Upper lobe of left lung (tissue), 4 donors: ENCODE measurements around the gene ITSN1.

Experiments
- CTCF ChIP-seq, 6 experiments: fragments of 450-650 bp in 4 of 6; fragments of 200-600 bp in 2 of 6; sonication (generic) in 2 of 6; IDR thresholded peaks; one replicate each; pipeline ENCODE4 v1.5.1; 2016 to 2019; ENCODE audit warnings: antibody characterized with exemption in 6 of 6
- POLR2AphosphoS5 ChIP-seq, 2 donors: sonication (generic); formaldehyde crosslinking; IDR thresholded peaks; one replicate each; pipeline ENCODE4 v1.5.1; 2017; ENCODE audit warnings: antibody characterized with exemption in 2 of 2

GRCh38 chr21:33883118-33883517, 240.8 kb downstream of the ITSN1 start:
- TF ChIP-seq CTCF (IDR thresholded peaks at IDR 0.05) (no peak), POLR2AphosphoS5 (IDR thresholded peaks at IDR 0.05) (no peak)
